Effector CD4-positive, alpha-beta T cell (primary cell): ENCODE data around the gene SLC16A8.
"Not testable (repeated sequence)": the region's sequence is repeated elsewhere in the genome, so short reads cannot be mapped to it uniquely, and the experiment has no call there.

Experiments used
- DNase-seq: peaks from one replicate; pipeline ENCODE4 v3.0.0-alpha.2; 2020

SLC16A8 gene

GRCh38 chr22:38085501-38085900 is 1.5 kb upstream of the SLC16A8 start:
- DNase-seq, result no peak

- DNase-seq, result no peak
Measured at GRCh38 chr22:38085056-38085455, 1.1 kb upstream of the SLC16A8 start.

GRCh38 chr22:38082986-38083710 is 836 bp downstream of the SLC16A8 start:
- DNase-seq, result no peak

GRCh38 chr22:38081941-38082828 is 1.8 kb downstream of the SLC16A8 start:
- no peak for DNase-seq

GRCh38 chr22:38081636-38081940 is 2.4 kb downstream of the SLC16A8 start:
- DNase-seq, result no peak

GRCh38 chr22:38080850-38081635 is 2.9 kb downstream of the SLC16A8 start:
- no peak for DNase-seq

- DNase-seq, result no peak
Measured at GRCh38 chr22:38080474-38080849, 3.5 kb downstream of the SLC16A8 start.

- no peak for DNase-seq
Measured at GRCh38 chr22:38079804-38080203, 4.2 kb downstream of the SLC16A8 start.

GRCh38 chr22:38079208-38079607 is 4.8 kb downstream of the SLC16A8 start:
- DNase-seq, result not testable (repeated sequence)

- no peak for DNase-seq
Measured at GRCh38 chr22:38078046-38078840, 5.7 kb downstream of the SLC16A8 start.

- no peak for DNase-seq
Measured at GRCh38 chr22:38077595-38077994, 6.4 kb downstream of the SLC16A8 start.

GRCh38 chr22:38077096-38077495 is 6.9 kb downstream of the SLC16A8 start:
- DNase-seq, result no peak

- DNase-seq, result no peak
Measured at GRCh38 chr22:38075961-38076360, 8.0 kb downstream of the SLC16A8 start.

GRCh38 chr22:38075105-38075825 is 8.7 kb downstream of the SLC16A8 start:
- no peak for DNase-seq

- no peak for DNase-seq
Measured at GRCh38 chr22:38074181-38075104, 9.5 kb downstream of the SLC16A8 start.

GRCh38 chr22:38073150-38074130 is 10.5 kb downstream of the SLC16A8 start:
- no peak for DNase-seq

GRCh38 chr22:38072322-38073149 is 11.4 kb downstream of the SLC16A8 start:
- DNase-seq, result no peak
